GM23338 (cell line): ENCODE measurements around the gene DCLRE1C.

Source experiments
- EZH2 ChIP-seq: fragments of 200-600 bp; sonication (generic); IDR thresholded peaks from one replicate; pipeline ENCODE4 v1.8.0; 2017; ENCODE audit warnings: antibody characterized with exemption, mild to moderate bottlenecking, low read depth; ENCODE audit not compliant: unreplicated experiment
- POLR2AphosphoS5 ChIP-seq: IDR thresholded peaks from 2 replicates; pipeline ENCODE4 v1.6.1; 2016; ENCODE audit warnings: antibody characterized with exemption, low read depth
- TF ChIP-seq, protein P1 (sequence below), 2 experiments: fragments of 200-600 bp in 1 of 2; sonication (generic) in 1 of 2; conservative IDR thresholded peaks; 2 replicates each; pipeline versions ENCODE4 v1.5.1 to v1.6.1; 2016 to 2017; ENCODE audit warnings: antibody characterized with exemption in 2 of 2, low read depth in 2 of 2, mild to moderate bottlenecking in 2 of 2, moderate library complexity in 1 of 2

GRCh38 chr10:14906765-14907164 lies 47.1 kb downstream of the DCLRE1C start:
- TF ChIP-seq, protein P1, sequence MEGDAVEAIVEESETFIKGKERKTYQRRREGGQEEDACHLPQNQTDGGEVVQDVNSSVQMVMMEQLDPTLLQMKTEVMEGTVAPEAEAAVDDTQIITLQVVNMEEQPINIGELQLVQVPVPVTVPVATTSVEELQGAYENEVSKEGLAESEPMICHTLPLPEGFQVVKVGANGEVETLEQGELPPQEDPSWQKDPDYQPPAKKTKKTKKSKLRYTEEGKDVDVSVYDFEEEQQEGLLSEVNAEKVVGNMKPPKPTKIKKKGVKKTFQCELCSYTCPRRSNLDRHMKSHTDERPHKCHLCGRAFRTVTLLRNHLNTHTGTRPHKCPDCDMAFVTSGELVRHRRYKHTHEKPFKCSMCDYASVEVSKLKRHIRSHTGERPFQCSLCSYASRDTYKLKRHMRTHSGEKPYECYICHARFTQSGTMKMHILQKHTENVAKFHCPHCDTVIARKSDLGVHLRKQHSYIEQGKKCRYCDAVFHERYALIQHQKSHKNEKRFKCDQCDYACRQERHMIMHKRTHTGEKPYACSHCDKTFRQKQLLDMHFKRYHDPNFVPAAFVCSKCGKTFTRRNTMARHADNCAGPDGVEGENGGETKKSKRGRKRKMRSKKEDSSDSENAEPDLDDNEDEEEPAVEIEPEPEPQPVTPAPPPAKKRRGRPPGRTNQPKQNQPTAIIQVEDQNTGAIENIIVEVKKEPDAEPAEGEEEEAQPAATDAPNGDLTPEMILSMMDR (conservative IDR thresholded peaks at IDR 0.05; ENCODE audit: low read depth in 2 of 2): no peak
- TF ChIP-seq POLR2AphosphoS5: no peak
- no peak for TF ChIP-seq EZH2
